ENCODE measurements around the gene ARFIP2. TPM values are rescaled to one million over a fixed set of nuclear protein-coding genes. Genes with fewer than 3 reads are reported as not detected.
A peak's percentile ranks its signal among the peaks of the same experiment; 100 is the strongest.

Gene ARFIP2
- total and polyA plus RNA-seq, 7 donors, result 33.9 to 68.0 (median 37.2) TPM

DNA sequence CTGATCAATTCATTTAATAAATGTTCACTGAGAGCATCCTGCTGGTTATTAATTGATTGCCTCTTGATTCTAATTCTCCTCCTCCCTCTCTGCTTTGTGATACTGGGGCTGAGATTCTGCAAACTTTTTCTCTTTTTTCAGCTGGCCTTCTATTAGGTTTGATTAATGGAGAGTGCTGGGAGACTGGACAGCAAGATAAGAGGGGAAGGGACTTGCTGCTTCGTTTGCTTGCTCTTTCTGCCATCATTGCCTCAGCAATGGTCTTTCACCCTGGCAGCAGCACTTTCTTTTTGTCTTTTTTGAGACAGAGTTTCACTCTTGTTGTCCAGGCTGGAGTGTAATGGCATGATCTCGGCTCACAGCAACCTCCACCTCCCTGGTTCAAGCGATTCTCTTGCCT is 23.0 kb upstream of the ARFIP2 start:
- WGBS, 2 donors, result 91 to 92% methylated on average over 3 of the region's 3 CpGs
- H3K27ac ChIP-seq, result no peak overlapping the region
- TF ChIP-seq POLR2A (IDR thresholded peaks at IDR 0.05), result no peak
- TF ChIP-seq, protein P1, sequence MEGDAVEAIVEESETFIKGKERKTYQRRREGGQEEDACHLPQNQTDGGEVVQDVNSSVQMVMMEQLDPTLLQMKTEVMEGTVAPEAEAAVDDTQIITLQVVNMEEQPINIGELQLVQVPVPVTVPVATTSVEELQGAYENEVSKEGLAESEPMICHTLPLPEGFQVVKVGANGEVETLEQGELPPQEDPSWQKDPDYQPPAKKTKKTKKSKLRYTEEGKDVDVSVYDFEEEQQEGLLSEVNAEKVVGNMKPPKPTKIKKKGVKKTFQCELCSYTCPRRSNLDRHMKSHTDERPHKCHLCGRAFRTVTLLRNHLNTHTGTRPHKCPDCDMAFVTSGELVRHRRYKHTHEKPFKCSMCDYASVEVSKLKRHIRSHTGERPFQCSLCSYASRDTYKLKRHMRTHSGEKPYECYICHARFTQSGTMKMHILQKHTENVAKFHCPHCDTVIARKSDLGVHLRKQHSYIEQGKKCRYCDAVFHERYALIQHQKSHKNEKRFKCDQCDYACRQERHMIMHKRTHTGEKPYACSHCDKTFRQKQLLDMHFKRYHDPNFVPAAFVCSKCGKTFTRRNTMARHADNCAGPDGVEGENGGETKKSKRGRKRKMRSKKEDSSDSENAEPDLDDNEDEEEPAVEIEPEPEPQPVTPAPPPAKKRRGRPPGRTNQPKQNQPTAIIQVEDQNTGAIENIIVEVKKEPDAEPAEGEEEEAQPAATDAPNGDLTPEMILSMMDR (IDR thresholded peaks at IDR 0.05), result no peak
- no peak for TF ChIP-seq POLR2AphosphoS5 (IDR thresholded peaks at IDR 0.05)
- no peak for TF ChIP-seq EP300 (IDR thresholded peaks at IDR 0.05)
- intact Hi-C loops (cut with DNase I), result no loop called here
- no peaks in the 10 kb centered on the region for H3K27me3 ChIP-seq
- peaks cover 0 to 33% (median 4%) of the 10 kb centered on the region in 4 donors for H3K36me3 ChIP-seq
- DNase-seq, result no peak
- no peak overlapping the region for H3K4me3 ChIP-seq
- no peaks in the 10 kb centered on the region for H3K9me3 ChIP-seq
- H3K4me1 ChIP-seq, result peaks cover 0 to 17% (median 8%) of the 10 kb centered on the region in 4 donors

DNA sequence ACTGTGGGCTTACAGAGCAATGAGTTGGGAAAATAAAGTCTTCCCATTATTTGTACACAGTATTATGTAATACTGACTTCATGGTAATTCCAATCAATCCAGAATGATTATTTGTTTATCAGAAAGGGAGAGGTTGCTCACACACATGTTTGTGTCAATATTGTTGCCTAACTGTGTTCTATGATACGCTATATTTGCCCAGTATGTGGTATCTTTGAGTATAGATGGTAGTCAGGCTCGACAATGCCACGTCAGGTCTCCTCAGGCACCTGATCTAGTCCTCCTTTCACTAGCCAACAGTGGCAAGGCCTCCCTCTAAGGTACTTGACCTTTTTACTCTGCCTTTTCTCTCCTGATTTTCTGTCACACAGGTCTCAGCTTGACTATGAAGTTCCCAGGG is 21.3 kb upstream of the ARFIP2 start:
- 94 to 95% methylated on average over 3 of the region's 3 CpGs for WGBS, 2 donors
- H3K4me1 ChIP-seq, result peaks cover 0 to 31% (median 22%) of the 10 kb centered on the region in 4 donors
- intact Hi-C loops (cut with DNase I), result no loop called here
- TF ChIP-seq, protein P1 (IDR thresholded peaks at IDR 0.05), result no peak
- TF ChIP-seq EP300 (IDR thresholded peaks at IDR 0.05) (no peak), POLR2A (IDR thresholded peaks at IDR 0.05) (no peak), POLR2AphosphoS5 (IDR thresholded peaks at IDR 0.05) (no peak)
- no peak for DNase-seq
- no peaks in the 10 kb centered on the region for H3K9me3 ChIP-seq
- no peak overlapping the region for H3K27ac ChIP-seq
- H3K36me3 ChIP-seq, result peaks cover 0 to 26% (median 4%) of the 10 kb centered on the region in 4 donors
- no peak overlapping the region for H3K4me3 ChIP-seq
- no peaks in the 10 kb centered on the region for H3K27me3 ChIP-seq

DNA sequence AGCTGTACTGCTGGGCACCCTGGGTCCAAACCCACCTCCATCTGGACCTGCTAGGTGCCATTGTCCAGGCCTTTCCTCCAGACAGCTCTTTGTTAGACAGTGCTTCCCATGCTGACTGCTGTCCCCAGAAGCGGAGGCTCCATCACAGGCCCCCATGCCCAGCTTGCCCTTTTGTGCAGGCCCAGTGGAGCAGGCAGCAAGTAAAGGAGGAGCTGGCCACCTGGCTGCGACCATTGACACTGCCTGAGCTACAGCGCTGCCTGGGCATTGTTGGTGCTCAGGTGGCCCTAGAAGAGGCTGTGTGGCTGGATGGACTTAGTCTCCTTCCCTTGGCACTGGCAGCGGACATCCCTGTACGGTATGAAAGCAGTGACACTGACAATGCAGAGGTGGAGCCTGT is 17.4 kb upstream of the ARFIP2 start:
- H3K9me3 ChIP-seq, result no peaks in the 10 kb centered on the region
- WGBS, 2 donors, result 92 to 95% methylated on average over 5 of the region's 5 CpGs
- no peak overlapping the region for H3K4me3 ChIP-seq
- H3K27me3 ChIP-seq, result no peaks in the 10 kb centered on the region
- H3K36me3 ChIP-seq, result peaks cover 0 to 25% (median 0%) of the 10 kb centered on the region in 4 donors
- H3K27ac ChIP-seq, result peak overlapping the region in 3 of 4 donors; percentile 71 to 76 (median 76)
- peaks cover 0 to 28% (median 23%) of the 10 kb centered on the region in 4 donors for H3K4me1 ChIP-seq
- intact Hi-C loops (cut with DNase I), result no loop called here
- DNase-seq, result no peak
- TF ChIP-seq POLR2A (IDR thresholded peaks at IDR 0.05) (no peak), EP300 (IDR thresholded peaks at IDR 0.05) (no peak), POLR2AphosphoS5 (IDR thresholded peaks at IDR 0.05) (no peak)
- TF ChIP-seq, protein P1 (IDR thresholded peaks at IDR 0.05), result no peak

DNA sequence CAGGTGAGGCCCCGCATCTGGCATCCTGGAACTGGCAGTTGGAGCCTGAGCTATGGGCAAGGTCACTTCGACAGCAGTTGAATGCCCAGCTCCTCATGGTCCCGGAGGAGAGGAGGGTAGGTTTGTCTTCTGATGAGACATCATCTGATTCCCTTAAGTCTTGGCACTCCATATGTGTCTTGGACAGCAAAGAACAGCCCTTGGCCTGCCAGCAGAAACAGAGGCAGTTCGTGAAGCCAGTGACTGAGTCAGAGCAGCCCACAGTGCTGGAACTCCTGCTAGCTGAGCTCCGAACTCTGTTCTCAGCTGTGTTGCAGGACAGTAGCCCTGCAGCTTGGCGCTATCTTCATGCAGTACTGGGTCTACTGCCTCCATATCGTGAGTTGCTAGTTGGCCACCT is 17.0 kb upstream of the ARFIP2 start:
- intact Hi-C loops (cut with DNase I), result no loop called here
- Histone ChIP-seq H3K9me3 (no peaks in the 10 kb centered on the region), H3K27ac (peak overlapping the region in 3 of 4 donors; percentile 71 to 76 (median 76)), H3K4me3 (no peak overlapping the region), H3K36me3 (peaks cover 0 to 23% (median 0%) of the 10 kb centered on the region in 4 donors), H3K4me1 (peaks cover 0 to 28% (median 23%) of the 10 kb centered on the region in 4 donors), H3K27me3 (no peaks in the 10 kb centered on the region)
- no peak for DNase-seq
- TF ChIP-seq POLR2A (IDR thresholded peaks at IDR 0.05) (no peak), POLR2AphosphoS5 (IDR thresholded peaks at IDR 0.05) (no peak), EP300 (IDR thresholded peaks at IDR 0.05) (no peak)
- TF ChIP-seq, protein P1 (IDR thresholded peaks at IDR 0.05), result no peak
- WGBS, 2 donors, result 82 to 86% methylated on average over 7 of the region's 7 CpGs

Data from sigmoid colon (tissue), 7 donors.